MM.1S (cell line): ENCODE measurements around the gene CDCA5.

Experiments used
- DNase-seq: peaks from one replicate; pipeline ENCODE4 v3.0.0-alpha.2; 2015
- H2AFZ ChIP-seq: fragments of 300-600 bp; sonication (generic); 2 replicates; pipeline ENCODE4 v1.6.0; 2016; ENCODE audit warnings: antibody characterized with exemption, low read length
- H3F3A ChIP-seq: fragments of 300-600 bp; sonication (generic); 2 replicates; pipeline ENCODE4 v1.6.1; 2016; ENCODE audit warnings: mild to moderate bottlenecking, antibody characterized with exemption, low read length, moderate library complexity, mixed read lengths; ENCODE audit not compliant: insufficient read depth
- H3K27ac ChIP-seq: fragments of 300-600 bp; sonication (generic); 2 replicates; pipeline ENCODE4 v1.5.1; 2016; ENCODE audit warnings: mild to moderate bottlenecking, low read length
- H3K27me3 ChIP-seq: fragments of 300-600 bp; sonication (generic); replicated peaks from 2 replicates; pipeline ENCODE4 v1.6.0; 2016; ENCODE audit warnings: low read length; ENCODE audit not compliant: insufficient read depth
- H3K36me3 ChIP-seq: fragments of 300-600 bp; sonication (generic); replicated peaks from 2 replicates; pipeline ENCODE4 v1.6.1; 2016; ENCODE audit warnings: mild to moderate bottlenecking, low read length, mixed read lengths; ENCODE audit not compliant: insufficient read depth
- H3K4me1 ChIP-seq: fragments of 300-600 bp; sonication (generic); 2 replicates; pipeline ENCODE4 v1.6.1; 2016; ENCODE audit warnings: low read length, mixed read lengths
- H3K4me2 ChIP-seq: fragments of 300-600 bp; sonication (generic); 2 replicates; pipeline ENCODE4 v1.6.0; 2016; ENCODE audit warnings: low read depth, low read length
- H3K4me3 ChIP-seq: fragments of 300-600 bp; sonication (generic); 2 replicates; pipeline ENCODE4 v1.5.1; 2016; ENCODE audit warnings: low read length, mixed read lengths
- H3K79me2 ChIP-seq: fragments of 300-600 bp; sonication (generic); 2 replicates; pipeline ENCODE4 v1.6.1; 2016; ENCODE audit warnings: mixed run types, low read length, mixed read lengths
- H3K9ac ChIP-seq: fragments of 300-600 bp; sonication (generic); 2 replicates; pipeline ENCODE4 v1.6.1; 2016; ENCODE audit warnings: low read length, mixed read lengths
- H3K9me2 ChIP-seq: fragments of 300-600 bp; sonication (generic); replicated peaks from 2 replicates; pipeline ENCODE4 v1.6.1; 2016; ENCODE audit warnings: mild to moderate bottlenecking, low read length, mixed read lengths; ENCODE audit not compliant: insufficient read depth
- H3K9me3 ChIP-seq: fragments of 300-600 bp; sonication (generic); replicated peaks from 2 replicates; pipeline ENCODE4 v1.6.1; 2016; ENCODE audit warnings: mild to moderate bottlenecking, low read length, mixed read lengths; ENCODE audit not compliant: insufficient read depth
- H4K20me1 ChIP-seq: fragments of 300-600 bp; sonication (generic); 2 replicates; pipeline ENCODE4 v1.6.1; 2016; ENCODE audit warnings: mild to moderate bottlenecking, low read length, moderate library complexity, mixed read lengths; ENCODE audit not compliant: insufficient read depth
- EZH2 ChIP-seq: fragments of 300-600 bp; sonication (generic); optimal IDR thresholded peaks from 2 replicates; pipeline ENCODE3; 2017; ENCODE audit warnings: low read depth, mild to moderate bottlenecking, antibody characterized with exemption, low read length, mixed read lengths
- EZH2phosphoT487 ChIP-seq: fragments of 300-600 bp; sonication (generic); IDR thresholded peaks from 2 replicates; pipeline ENCODE4 v1.6.1; 2018; ENCODE audit warnings: antibody characterized with exemption, low read length
- TF ChIP-seq, protein P1 (sequence below): fragments of 300-600 bp; sonication (generic); IDR thresholded peaks from 2 replicates; pipeline ENCODE4 v1.5.1; 2016; ENCODE audit warnings: antibody characterized with exemption, low read length, mixed read lengths

The CDCA5 gene

DNA sequence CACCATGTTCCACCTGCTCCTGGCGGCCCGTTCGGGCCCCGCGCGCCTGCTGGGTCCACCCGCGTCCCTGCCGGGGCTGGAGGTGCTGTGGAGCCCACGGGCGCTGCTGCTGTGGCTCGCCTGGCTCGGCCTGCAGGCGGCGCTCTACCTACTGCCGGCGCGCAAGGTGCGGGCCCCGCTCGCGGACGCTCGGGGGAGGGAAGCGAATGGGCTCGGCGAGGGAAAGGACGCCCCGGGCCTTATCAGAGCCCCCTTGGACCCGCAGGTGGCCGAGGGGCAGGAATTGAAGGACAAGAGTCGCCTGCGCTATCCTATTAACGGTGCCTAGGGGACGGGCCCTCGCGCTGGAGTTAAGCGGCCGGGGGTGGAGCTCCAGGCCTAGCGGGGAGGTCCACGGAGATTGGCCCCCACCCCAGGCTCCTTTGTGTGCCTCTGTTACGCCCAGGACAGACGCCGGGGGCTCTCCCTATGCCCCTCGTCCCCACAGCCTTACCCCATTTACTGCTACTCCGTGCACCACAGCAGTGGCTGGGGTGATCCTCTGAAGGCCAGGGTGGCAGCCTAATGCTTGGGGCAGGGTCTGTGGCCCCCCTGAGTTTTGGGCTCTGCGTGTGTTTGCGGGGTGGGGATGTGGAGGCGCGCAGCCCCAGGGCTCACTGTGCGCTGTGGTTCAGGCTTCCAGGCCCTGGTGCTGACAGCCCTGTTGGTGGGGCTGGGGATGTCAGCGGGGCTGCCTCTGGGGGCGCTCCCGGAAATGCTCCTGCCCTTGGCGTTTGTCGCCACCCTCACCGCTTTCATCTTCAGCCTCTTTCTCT is 28.9 kb upstream of the CDCA5 start:
- no peaks in the 10 kb centered on the region for H3K27me3 ChIP-seq
- peak overlapping the region; percentile 57; the same call in 1 of the 2 replicates for H3K9ac ChIP-seq
- no peaks in the 10 kb centered on the region for H3K36me3 ChIP-seq
- peaks cover 27% of the 10 kb centered on the region for H3K4me1 ChIP-seq
- H4K20me1 ChIP-seq, result no peaks in the 10 kb centered on the region
- H3K9me2 ChIP-seq, result no peaks in the 10 kb centered on the region
- H3K4me2 ChIP-seq, result peak overlapping the region; percentile 85
- H3K4me3 ChIP-seq, result peak overlapping the region; percentile 57
- DNase-seq, result peak; percentile 59
- TF ChIP-seq EZH2phosphoT487 (no peak), EZH2 (no peak)
- TF ChIP-seq, protein P1, sequence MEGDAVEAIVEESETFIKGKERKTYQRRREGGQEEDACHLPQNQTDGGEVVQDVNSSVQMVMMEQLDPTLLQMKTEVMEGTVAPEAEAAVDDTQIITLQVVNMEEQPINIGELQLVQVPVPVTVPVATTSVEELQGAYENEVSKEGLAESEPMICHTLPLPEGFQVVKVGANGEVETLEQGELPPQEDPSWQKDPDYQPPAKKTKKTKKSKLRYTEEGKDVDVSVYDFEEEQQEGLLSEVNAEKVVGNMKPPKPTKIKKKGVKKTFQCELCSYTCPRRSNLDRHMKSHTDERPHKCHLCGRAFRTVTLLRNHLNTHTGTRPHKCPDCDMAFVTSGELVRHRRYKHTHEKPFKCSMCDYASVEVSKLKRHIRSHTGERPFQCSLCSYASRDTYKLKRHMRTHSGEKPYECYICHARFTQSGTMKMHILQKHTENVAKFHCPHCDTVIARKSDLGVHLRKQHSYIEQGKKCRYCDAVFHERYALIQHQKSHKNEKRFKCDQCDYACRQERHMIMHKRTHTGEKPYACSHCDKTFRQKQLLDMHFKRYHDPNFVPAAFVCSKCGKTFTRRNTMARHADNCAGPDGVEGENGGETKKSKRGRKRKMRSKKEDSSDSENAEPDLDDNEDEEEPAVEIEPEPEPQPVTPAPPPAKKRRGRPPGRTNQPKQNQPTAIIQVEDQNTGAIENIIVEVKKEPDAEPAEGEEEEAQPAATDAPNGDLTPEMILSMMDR, result peak; percentile 92
- H3K9me3 ChIP-seq, result no peaks in the 10 kb centered on the region
- H3K79me2 ChIP-seq, result peaks cover 22% of the 10 kb centered on the region
- peaks cover 23% of the 10 kb centered on the region for H3F3A ChIP-seq
- peak overlapping the region; percentile 27; the same call in 1 of the 2 replicates for H3K27ac ChIP-seq
- H2AFZ ChIP-seq, result peak overlapping the region; percentile 54

DNA sequence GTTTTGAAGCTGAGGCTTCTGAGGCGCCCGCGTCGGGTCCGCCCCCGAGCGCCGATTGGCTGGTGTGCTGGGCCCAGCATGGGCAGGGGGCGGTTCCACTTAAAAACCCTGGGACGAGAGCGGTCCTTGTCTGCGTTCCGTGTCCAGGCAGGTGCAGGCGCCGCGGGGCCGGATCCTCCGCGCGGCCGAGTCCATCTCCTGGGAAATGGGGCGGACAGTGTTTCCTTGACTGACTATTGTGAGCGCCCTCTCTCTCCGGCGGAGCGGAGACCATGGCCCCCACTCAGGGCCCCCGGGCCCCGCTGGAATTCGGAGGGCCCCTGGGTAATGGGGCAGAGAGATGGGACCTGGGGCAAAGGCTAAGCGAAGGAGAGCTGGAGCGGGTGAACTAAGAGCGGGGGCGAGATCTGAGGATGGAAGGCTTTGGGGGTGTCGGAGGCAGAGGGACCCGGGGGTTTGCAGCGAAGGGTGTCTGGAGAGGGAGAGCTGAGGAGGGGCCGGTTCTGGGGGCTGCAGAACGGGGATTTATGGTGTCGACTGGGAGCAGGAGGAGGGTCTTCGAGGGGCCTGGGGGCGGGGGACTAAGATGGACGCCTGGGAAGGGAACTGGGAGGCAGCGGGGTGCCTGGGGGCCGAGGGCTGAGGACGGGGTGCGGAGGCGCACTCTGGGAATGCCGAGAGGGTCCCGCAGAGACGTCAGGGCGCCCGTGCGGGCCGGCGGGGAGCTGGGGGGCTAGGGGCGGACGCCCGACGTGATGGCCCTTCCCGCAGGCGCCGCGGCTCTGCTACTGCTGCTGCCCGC is 28.1 kb upstream of the CDCA5 start, which contains the start of gene TM7SF2:
Gene TM7SF2, plus strand, starts transcription at position 129 of the 802 bp plus-strand sequence. Its CDS starts 144 bp downstream, at position 273.
- DNase-seq, result peak; percentile 98
- Histone ChIP-seq H3K79me2 (peaks cover 21% of the 10 kb centered on the region), H3K4me3 (peak within 1 kb of the TSS; percentile 57), H3K4me2 (peak within 1 kb of the TSS; percentile 85), H2AFZ (peak within 1 kb of the TSS; percentile 54), H4K20me1 (no peaks in the 10 kb centered on the region), H3K27ac (peak within 1 kb of the TSS; percentile 27; the same call in 1 of the 2 replicates), H3K4me1 (peaks cover 27% of the 10 kb centered on the region), H3K36me3 (no peaks in the 10 kb centered on the region), H3K27me3 (no peaks in the 10 kb centered on the region), H3K9me2 (no peaks in the 10 kb centered on the region), H3K9ac (peak within 1 kb of the TSS; percentile 57; the same call in 1 of the 2 replicates), H3K9me3 (no peaks in the 10 kb centered on the region), H3F3A (peaks cover 18% of the 10 kb centered on the region)
- TF ChIP-seq, protein P1, result no peak
- TF ChIP-seq EZH2phosphoT487, result no peak
- TF ChIP-seq EZH2, result no peak

DNA sequence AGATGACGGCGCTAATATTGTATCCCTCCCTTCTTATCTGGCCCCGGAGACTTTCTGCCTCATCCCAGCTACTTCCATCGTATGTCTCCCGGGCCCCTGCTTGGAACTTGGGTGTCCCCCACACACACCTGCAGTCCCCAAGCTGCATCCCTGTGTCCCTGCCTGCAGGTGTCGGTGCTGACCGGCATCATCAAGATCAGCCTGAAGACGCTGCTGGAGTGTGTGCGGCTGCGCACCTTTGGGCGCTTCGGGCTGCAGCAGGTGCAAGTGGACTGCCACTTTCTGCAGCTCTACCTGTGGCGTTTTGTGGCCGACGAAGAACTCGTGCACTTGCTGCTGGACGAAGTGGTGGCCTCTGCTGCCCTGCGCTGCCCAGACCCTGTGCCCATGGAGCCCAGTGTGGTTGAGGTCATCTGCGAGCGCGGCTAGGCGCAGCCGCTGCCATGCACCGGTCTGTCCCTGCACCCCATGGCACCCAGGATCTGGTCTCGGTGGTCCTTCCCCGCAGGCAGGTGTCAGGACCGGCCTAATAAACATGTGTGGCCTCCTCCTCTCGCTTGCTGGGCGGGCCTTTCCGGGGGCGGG is 27.4 kb upstream of the CDCA5 start:
- H4K20me1 ChIP-seq, result no peaks in the 10 kb centered on the region
- H3K4me1 ChIP-seq, result peaks cover 23% of the 10 kb centered on the region
- H3K4me2 ChIP-seq, result peak overlapping the region; percentile 85
- H3K9ac ChIP-seq, result no peak overlapping the region
- H3K4me3 ChIP-seq, result peak overlapping the region; percentile 3; the same call in 1 of the 2 replicates
- H3K27me3 ChIP-seq, result no peaks in the 10 kb centered on the region
- H3F3A ChIP-seq, result peaks cover 13% of the 10 kb centered on the region
- no peak overlapping the region for H3K27ac ChIP-seq
- no peak for TF ChIP-seq EZH2phosphoT487
- TF ChIP-seq EZH2, result no peak
- TF ChIP-seq, protein P1, result no peak
- H2AFZ ChIP-seq, result no peak overlapping the region
- H3K9me3 ChIP-seq, result no peaks in the 10 kb centered on the region
- H3K36me3 ChIP-seq, result no peaks in the 10 kb centered on the region
- no peak for DNase-seq
- H3K9me2 ChIP-seq, result no peaks in the 10 kb centered on the region
- H3K79me2 ChIP-seq, result peaks cover 18% of the 10 kb centered on the region
